Panc1 (cell line): ENCODE data around the gene SSR4. TPM values are rescaled to one million over a fixed set of nuclear protein-coding genes. Genes with fewer than 3 reads are reported as not detected.

ENCODE experiments used
- ATAC-seq: fragments of 200-7000 bp; cut with Tn5 transposase; 2 replicates; pipeline ENCODE4 v1.9.1; 2020; ENCODE audit warnings: mild to moderate bottlenecking, moderate library complexity
- BruUV-seq: library from RNA; stranded (reverse); fragments of 400-500 nt; replicated peaks from 2 replicates; lab custom pipeline; 2021; lab: Mats Ljungman, UMichigan
- CTCF ChIA-PET: fragments of 300-600 bp; sonication (Branson Sonifier 250); formaldehyde crosslinking; loops from one replicate; lab custom pipeline; 2022; ENCODE audit warnings: antibody characterized with exemption; lab: Charles Lee
- POLR2A ChIA-PET: fragments of 300-600 bp; sonication (Branson Sonifier 250); formaldehyde crosslinking; loops from one replicate; lab custom pipeline; 2022; ENCODE audit warnings: antibody characterized with exemption; lab: Charles Lee
- DNase-seq: peaks from one replicate; pipeline ENCODE4 v3.0.0-alpha.2; 2010; ENCODE audit warnings: low read depth, low spot score
- H3K27ac ChIP-seq: 2 replicates; pipeline ENCODE4 v1.5.1; 2011; ENCODE audit warnings: mild to moderate bottlenecking, low read length, inconsistent platforms
- H3K27me3 ChIP-seq: fragments of 200-500 bp; sonication (Bioruptor generic); 2 replicates; pipeline ENCODE4 v1.6.0; 2014; ENCODE audit warnings: low read length, inconsistent platforms; ENCODE audit not compliant: control insufficient read depth, insufficient read depth
- H3K36me3 ChIP-seq: fragments of 200-500 bp; sonication (Bioruptor generic); 2 replicates; pipeline ENCODE4 v1.5.1; 2014; ENCODE audit warnings: inconsistent platforms, mild to moderate bottlenecking, low read length, moderate library complexity; ENCODE audit not compliant: control insufficient read depth, insufficient read depth
- H3K4me1 ChIP-seq: 2 replicates; pipeline ENCODE4 v1.5.1; 2011; ENCODE audit warnings: inconsistent platforms, mild to moderate bottlenecking, low read length, moderate library complexity; ENCODE audit not compliant: control insufficient read depth, insufficient read depth
- H3K4me3 ChIP-seq, 2 experiments: 2 replicates each; pipeline ENCODE4 v1.5.1; 2011 to 2012; ENCODE audit warnings: low read depth in 2 of 2, low read length in 2 of 2, mild to moderate bottlenecking in 2 of 2, inconsistent platforms in 1 of 2, moderate library complexity in 1 of 2
- H3K9me3 ChIP-seq: fragments of 200-500 bp; sonication (Bioruptor generic); 2 replicates; pipeline ENCODE4 v1.5.1; 2014; ENCODE audit warnings: low read depth, mild to moderate bottlenecking, inconsistent platforms, low read length, moderate library complexity; ENCODE audit not compliant: control insufficient read depth, insufficient read depth
- CTCF ChIP-seq: fragments of 450-650 bp; IDR thresholded peaks from 2 replicates; pipeline ENCODE4 v1.5.1; 2017; ENCODE audit warnings: mild to moderate bottlenecking
- POLR2AphosphoS5 ChIP-seq: IDR thresholded peaks from 2 replicates; pipeline ENCODE4 v1.6.1; 2012; ENCODE audit warnings: mild to moderate bottlenecking, low read depth, low read length, moderate library complexity
- REST ChIP-seq, 2 experiments: IDR thresholded peaks; 2 replicates each; pipeline ENCODE4 v1.6.1; 2011 to 2012; ENCODE audit warnings: low read depth in 2 of 2, control low read depth in 1 of 2, low read length in 1 of 2, mild to moderate bottlenecking in 1 of 2, moderate library complexity in 1 of 2; ENCODE audit not compliant: insufficient read depth in 1 of 2
- SIN3A ChIP-seq: IDR thresholded peaks from 2 replicates; pipeline ENCODE4 v1.6.1; 2012; ENCODE audit warnings: low read depth, mild to moderate bottlenecking, low read length, moderate library complexity, borderline replicate concordance; ENCODE audit not compliant: insufficient read depth
- TCF7L2 ChIP-seq: IDR thresholded peaks from 2 replicates; pipeline ENCODE4 v1.6.1; 2011; ENCODE audit warnings: mild to moderate bottlenecking, low read depth, low read length, inconsistent platforms
- in situ Hi-C: cut with HindIII; loops from 2 replicates; pipeline ENCODE4 v1.10.0; 2016; ENCODE audit warnings: low sequenced_read_pairs, low pct_unique_long_range_greater_than_20kb
- intact Hi-C: fragments of 100-400 bp; cut with micrococcal nuclease; formaldehyde crosslinking; loops from one replicate; pipeline ENCODE4 v1.10.0; 2022; ENCODE audit not compliant: unreplicated experiment
- total RNA-seq: library from RNA; stranded (reverse); gene quantifications from one replicate; pipeline ENCODE4 v1.2.1, GENCODE V29; 2021; ENCODE audit not compliant: unreplicated experiment

Gene SSR4
- total RNA-seq, 1 experiment from 2014 or later = 504 TPM

- Histone ChIP-seq H3K4me1 (no peaks in the 10 kb centered on the region), H3K36me3 (no peaks in the 10 kb centered on the region), H3K27me3 (no peaks in the 10 kb centered on the region), H3K27ac (no peak overlapping the region), H3K4me3 (no peak overlapping the region), H3K9me3 (no peaks in the 10 kb centered on the region)
- intact Hi-C loops (no loop called here), in situ Hi-C loops (no loop called here)
- TF ChIP-seq REST (IDR thresholded peaks at IDR 0.05; ENCODE audit: insufficient read depth in 1 of 2, low read depth in 2 of 2, low read length in 1 of 2) = no peak
- no peak for TF ChIP-seq SIN3A
- no peak for TF ChIP-seq POLR2AphosphoS5
- no peak for TF ChIP-seq CTCF
- no TSS peak for BruUV-seq
- DNase-seq (no peak), ATAC-seq (no peak)
- POLR2A ChIA-PET = no interaction called here
- CTCF ChIA-PET = interaction anchor here (0.6 kb wide), 1 partner anchor 314 kb away, joined by 5 read pairs; no protein-coding TSS in a partner anchor
Measured at GRCh38 chrX:153774576-153775292, 19.7 kb upstream of the SSR4 start.

GRCh38 chrX:153775293-153776119, 19.0 kb upstream of the SSR4 start:
- Histone ChIP-seq H3K27ac (no peak overlapping the region), H3K4me3 (no peak overlapping the region), H3K27me3 (no peaks in the 10 kb centered on the region), H3K4me1 (peaks cover 4% of the 10 kb centered on the region), H3K9me3 (no peaks in the 10 kb centered on the region), H3K36me3 (no peaks in the 10 kb centered on the region)
- DNase-seq (no peak), ATAC-seq (no peak)
- BruUV-seq = no TSS peak
- POLR2A ChIA-PET = no interaction called here
- intact Hi-C loops (no loop called here), in situ Hi-C loops (no loop called here)
- TF ChIP-seq TCF7L2 (no peak), POLR2AphosphoS5 (no peak), SIN3A (no peak), REST (IDR thresholded peaks at IDR 0.05; ENCODE audit: insufficient read depth in 1 of 2, low read depth in 2 of 2, low read length in 1 of 2) (no peak), CTCF (no peak)
- CTCF ChIA-PET = no interaction called here
